Daoy (cell line): ENCODE results near the gene NCEH1. TPM values are rescaled to one million over a fixed set of nuclear protein-coding genes. Genes with fewer than 3 reads are reported as not detected.
A peak's percentile ranks its signal among the peaks of the same experiment; 100 is the strongest.

Experiments
- DNase-seq: peaks from one replicate; pipeline ENCODE4 v3.0.0-alpha.2; 2015; ENCODE audit warnings: low read depth
- total RNA-seq: library from RNA; depleted of rRNA; stranded (reverse); fragments of >200 nt; shearing (Covaris generic); gene quantifications from 2 replicates; pipeline ENCODE4 v1.2.3, GENCODE V29; 2014

NCEH1 gene
- total RNA-seq, 1 experiment from 2014 or later: 10.7 TPM

- no peak for DNase-seq
Observed at GRCh38 chr3:172613845-172614244, 97.0 kb downstream of the NCEH1 start.

- DNase-seq: no peak
Observed at GRCh38 chr3:172612871-172613678, 97.8 kb downstream of the NCEH1 start.

- DNase-seq: no peak
Observed at GRCh38 chr3:172609750-172610149, 101.1 kb downstream of the NCEH1 start.

GRCh38 chr3:172608575-172608974, 102.3 kb downstream of the NCEH1 start:
- no peak for DNase-seq

GRCh38 chr3:172607305-172608121, 103.4 kb downstream of the NCEH1 start:
- DNase-seq: peak; percentile 95

- DNase-seq: peak; percentile 91
Observed at GRCh38 chr3:172606021-172606420, 104.8 kb downstream of the NCEH1 start.

GRCh38 chr3:172604895-172605646, 105.8 kb downstream of the NCEH1 start:
- DNase-seq: peak; percentile 76

GRCh38 chr3:172601066-172601832, 109.6 kb downstream of the NCEH1 start:
- DNase-seq: no peak

- no peak for DNase-seq
Observed at GRCh38 chr3:172600644-172601065, 110.2 kb downstream of the NCEH1 start.

- DNase-seq: no peak
Observed at GRCh38 chr3:172598904-172599303, 112.0 kb downstream of the NCEH1 start.

- DNase-seq: no peak
Observed at GRCh38 chr3:172596394-172596706, 114.5 kb downstream of the NCEH1 start.

GRCh38 chr3:172595664-172596393, 115.0 kb downstream of the NCEH1 start:
- peak; percentile 75 for DNase-seq

- DNase-seq: peak; percentile 43
Observed at GRCh38 chr3:172594900-172595663, 115.8 kb downstream of the NCEH1 start.

- DNase-seq: peak; percentile 32
Observed at GRCh38 chr3:172592898-172593669, 117.8 kb downstream of the NCEH1 start.

- DNase-seq: peak; percentile 98
Observed at GRCh38 chr3:172591876-172592771, 118.7 kb downstream of the NCEH1 start.

GRCh38 chr3:172591125-172591605, 119.7 kb downstream of the NCEH1 start:
- DNase-seq: no peak

GRCh38 chr3:172586436-172586835, 124.4 kb downstream of the NCEH1 start:
- no peak for DNase-seq

GRCh38 chr3:172585954-172586353, 124.9 kb downstream of the NCEH1 start:
- no peak for DNase-seq
